HG02571 (cell line): ENCODE results near the gene KDM3A.
A peak's percentile ranks its signal among the peaks of the same experiment; 100 is the strongest.

Source experiments
- ATAC-seq: cut with Tn5 transposase; IDR thresholded peaks from one replicate; pipeline ENCODE4 v1.9.1; 2021; ENCODE audit warnings: mild to moderate bottlenecking, moderate library complexity; ENCODE audit not compliant: unreplicated experiment

Gene KDM3A, protein sequence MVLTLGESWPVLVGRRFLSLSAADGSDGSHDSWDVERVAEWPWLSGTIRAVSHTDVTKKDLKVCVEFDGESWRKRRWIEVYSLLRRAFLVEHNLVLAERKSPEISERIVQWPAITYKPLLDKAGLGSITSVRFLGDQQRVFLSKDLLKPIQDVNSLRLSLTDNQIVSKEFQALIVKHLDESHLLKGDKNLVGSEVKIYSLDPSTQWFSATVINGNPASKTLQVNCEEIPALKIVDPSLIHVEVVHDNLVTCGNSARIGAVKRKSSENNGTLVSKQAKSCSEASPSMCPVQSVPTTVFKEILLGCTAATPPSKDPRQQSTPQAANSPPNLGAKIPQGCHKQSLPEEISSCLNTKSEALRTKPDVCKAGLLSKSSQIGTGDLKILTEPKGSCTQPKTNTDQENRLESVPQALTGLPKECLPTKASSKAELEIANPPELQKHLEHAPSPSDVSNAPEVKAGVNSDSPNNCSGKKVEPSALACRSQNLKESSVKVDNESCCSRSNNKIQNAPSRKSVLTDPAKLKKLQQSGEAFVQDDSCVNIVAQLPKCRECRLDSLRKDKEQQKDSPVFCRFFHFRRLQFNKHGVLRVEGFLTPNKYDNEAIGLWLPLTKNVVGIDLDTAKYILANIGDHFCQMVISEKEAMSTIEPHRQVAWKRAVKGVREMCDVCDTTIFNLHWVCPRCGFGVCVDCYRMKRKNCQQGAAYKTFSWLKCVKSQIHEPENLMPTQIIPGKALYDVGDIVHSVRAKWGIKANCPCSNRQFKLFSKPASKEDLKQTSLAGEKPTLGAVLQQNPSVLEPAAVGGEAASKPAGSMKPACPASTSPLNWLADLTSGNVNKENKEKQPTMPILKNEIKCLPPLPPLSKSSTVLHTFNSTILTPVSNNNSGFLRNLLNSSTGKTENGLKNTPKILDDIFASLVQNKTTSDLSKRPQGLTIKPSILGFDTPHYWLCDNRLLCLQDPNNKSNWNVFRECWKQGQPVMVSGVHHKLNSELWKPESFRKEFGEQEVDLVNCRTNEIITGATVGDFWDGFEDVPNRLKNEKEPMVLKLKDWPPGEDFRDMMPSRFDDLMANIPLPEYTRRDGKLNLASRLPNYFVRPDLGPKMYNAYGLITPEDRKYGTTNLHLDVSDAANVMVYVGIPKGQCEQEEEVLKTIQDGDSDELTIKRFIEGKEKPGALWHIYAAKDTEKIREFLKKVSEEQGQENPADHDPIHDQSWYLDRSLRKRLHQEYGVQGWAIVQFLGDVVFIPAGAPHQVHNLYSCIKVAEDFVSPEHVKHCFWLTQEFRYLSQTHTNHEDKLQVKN (N-terminal part only)

DNA sequence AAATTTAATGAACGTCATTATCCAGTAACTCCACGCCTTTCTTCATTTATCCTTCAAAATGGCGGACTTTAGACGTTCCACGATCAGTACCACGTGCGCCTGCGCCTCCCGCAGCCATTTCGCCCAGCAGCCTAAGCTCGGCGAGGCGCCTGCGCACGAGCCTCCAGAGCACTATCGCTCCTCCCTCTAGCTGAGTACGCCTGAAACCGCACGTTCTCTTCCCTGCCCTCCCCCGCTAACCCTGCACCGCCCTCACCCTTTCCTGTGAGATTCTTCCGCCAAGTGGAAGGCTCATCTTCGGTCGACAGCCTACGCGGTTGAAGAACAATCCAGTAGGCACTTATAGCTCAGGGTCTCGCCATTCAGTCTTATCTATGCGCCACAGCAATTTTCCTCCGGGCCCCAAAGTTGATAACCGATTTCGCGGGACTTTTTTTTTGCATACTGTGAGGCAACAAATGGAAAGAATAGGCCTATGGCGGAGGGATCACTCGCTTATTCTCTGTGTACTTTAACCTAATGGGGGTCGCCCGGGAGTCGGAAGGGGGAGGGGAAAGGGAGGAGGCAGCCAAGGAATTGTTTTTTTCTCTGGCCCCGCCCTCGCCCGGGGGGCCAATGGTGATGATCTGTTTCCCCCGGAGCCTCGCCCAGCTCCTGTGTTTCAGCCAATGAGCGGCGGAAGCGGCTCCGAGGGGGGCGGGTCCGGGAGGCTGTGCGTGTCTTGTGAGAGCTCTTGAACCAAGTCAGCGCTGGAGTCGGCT, at the start of gene KDM3A:
Gene KDM3A (plus strand): TSS at position 741 of the 761 bp plus-strand sequence. CDS start 677 bp downstream, outside the sequence.
- peak; percentile 87 for ATAC-seq

DNA sequence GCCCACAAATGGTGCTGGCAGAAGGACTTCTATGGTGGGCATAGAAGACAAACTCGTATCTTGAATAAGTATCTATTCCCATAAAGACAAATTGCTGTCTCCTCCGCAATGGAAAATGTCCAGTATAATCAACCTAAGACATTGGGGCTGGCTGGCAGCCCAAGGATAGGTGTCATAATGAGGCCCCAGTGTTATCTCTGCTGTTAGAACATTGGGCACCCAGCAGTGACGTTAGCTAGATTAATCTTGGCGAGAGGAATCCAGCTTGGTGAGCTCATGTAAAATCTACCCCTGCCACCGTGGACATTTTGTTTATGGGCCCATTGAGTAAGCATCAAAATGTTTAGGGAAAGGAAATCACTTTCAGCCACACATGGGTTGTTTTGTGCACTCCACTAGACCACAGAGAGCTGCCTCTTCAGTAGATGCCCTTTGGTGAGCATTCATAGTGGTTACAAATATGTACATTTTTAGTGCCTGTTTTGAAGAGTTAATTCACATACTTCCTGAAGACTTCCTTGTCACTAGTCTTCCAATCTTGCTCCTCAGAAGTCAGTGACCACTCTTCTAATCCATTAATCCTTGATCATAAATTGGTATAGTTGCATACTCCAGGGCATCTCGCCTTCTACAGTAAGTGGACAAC, 48.2 kb upstream of the KDM3A start:
- ATAC-seq: no peak

DNA sequence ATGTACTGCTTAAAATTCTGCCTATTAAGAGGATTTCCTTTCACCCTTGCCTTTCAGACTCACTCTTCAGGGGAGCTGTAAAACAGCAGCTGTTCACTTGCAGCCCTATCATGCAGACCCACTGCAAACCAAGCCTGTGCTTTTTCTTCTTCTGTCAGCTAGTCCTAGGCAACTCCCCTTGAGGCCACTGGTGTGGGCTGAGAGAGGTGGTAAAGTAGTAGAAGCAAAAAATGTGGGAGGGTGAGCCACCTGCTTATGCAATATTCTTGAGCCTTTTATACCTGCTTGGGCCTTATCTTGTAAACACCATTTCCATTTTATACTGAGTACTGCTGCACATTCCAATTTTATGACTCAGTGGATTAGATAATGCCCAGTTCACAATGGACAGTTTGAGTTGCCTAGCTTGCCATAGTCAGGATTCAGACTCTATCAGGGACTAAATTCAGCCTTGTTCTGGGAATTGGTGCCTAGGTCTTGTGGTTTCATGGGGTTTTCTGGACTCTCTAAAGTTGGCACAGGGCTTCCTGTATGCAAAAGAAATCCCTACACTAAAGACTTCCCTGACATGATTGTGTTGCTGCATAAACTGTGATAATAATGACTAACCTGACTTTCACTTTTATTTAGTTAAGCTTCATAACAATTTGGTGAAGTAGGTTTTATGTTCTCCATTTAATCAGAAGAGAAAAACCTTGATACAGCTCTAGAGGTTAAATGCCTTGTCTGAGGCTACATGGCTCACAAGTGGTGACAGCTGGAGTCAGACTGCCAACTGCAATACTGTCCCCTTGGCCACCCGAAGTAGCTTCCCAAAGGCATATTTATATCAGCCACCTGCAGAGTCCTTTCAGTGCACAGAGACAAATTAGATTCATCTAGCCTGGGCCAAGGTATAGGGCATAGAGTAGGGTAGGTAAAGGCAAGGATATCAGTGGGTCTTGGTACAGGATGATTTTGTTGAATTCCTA, 47.4 kb upstream of the KDM3A start:
- no peak for ATAC-seq

DNA sequence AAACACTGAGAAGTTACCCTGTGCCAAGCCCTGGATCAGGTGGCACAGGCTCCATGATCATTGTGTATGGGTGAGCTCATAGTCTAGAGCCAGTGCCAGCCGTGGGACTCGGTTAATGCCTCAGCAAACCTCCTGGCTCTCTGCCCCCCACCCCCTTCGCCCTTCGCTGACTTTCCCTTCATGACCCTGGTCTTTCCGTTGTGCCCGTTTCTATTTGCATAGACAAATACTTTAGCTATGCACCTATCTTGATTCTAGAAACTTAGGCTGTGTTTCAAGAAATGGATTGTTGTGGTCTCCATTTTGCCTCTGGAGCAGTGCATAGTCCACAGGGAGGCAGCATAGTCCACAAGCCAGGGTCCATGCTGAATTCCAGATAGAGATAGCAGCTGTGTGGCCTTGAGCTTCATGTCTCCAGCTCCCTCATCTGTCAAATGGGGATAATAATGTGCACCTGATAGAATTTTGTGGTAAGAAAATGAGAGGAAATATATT, 44.8 kb upstream of the KDM3A start:
- no peak for ATAC-seq

DNA sequence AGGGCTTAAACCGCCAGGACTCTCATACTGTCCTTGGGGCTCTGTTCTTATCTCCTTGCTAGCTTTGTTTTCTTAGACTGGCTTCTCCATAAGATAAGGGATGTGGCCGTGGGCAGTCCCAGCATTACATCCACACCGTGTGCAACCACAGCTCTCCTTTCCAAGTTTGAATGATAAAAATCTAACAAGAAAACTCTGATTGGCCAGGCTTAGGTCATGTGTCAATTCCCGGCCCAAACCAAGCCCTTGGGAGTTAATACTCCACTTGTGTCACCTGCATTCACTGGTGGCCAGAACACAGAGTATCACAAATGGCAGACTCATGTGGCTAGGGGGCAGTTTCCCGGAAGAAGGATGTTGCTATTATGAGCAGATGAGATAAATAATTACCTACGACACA, 43.2 kb upstream of the KDM3A start:
- no peak for ATAC-seq

DNA sequence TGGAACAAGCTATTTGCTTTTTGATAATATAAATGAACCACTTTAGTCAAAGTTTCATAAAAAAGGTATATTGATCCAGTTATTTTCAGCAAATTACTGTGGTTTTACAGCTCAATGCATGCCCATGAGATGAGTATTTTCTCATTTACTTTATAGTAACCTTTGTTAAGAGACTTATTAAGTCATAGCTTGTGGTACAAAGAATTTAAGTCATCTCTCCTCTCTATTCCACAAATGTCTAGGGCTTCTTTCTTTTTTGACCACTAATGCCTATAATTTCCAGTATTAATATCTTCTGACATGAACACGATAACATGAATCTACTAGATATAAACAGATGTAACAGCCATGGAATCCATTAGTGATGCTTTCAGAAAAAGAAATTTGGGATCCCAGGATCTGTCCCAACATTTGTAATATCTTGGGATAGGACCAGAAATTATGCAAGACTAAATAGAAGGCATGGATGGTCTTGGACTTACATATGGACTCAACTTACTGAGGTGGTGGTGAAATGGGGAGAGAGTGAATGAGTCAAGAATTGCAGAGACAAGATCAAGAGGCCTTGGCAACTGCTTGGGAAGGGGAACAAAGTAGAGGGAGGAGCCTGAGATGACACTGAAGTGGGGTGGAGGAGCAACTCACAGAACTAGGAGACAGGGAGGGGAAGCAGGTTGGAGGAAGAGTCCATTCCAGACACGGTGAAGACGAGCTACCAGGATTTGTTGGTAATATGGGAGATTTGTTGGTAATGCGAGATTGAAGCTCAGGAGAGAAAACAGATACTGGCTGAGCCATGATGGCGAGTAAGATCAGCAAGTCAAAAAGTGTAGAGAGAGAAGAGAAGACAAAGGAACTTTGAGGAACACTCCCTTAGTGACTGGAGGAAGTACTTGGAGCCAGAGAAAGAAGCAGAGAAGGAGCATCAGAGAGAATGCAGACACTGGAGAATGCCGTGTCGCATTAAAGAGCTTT, 42.4 kb upstream of the KDM3A start:
- no peak for ATAC-seq

DNA sequence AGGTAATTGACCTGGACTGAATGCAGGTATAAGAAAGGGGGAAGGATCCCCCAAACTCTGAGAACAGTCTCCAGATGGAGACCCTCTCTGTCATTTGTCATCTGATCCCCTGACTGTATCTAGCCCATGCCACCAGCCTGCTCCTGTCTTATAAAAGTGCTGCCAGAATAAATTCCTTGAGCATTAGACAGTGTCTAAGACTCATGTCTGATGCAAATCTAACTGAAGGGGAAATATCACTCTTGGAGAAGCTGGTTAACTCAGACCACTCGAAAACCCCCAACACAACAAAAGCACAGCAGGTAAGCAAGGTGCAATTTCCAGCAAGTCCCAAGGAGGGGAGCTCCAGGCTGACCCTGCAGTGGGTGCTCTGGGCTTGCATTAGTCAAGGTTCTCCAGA, 40.9 kb upstream of the KDM3A start:
- no peak for ATAC-seq

DNA sequence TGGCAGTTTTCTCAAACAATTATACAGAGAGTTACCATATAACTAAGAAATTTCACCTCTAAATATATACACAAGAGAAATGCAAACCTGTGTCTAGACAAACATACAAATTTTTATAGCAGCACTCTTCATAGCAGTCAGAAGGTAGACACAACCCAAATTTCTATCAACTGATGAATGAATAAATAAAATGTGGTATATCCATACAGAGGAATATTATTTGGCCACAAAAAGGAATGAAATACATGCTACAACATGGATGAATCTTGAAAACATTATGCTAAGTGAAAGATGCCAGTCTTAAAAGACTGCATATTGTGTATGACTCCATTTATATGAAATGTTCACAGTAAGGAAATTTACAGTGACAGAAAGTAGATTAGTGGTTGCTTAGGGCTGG, 30.6 kb upstream of the KDM3A start:
- ATAC-seq: no peak

DNA sequence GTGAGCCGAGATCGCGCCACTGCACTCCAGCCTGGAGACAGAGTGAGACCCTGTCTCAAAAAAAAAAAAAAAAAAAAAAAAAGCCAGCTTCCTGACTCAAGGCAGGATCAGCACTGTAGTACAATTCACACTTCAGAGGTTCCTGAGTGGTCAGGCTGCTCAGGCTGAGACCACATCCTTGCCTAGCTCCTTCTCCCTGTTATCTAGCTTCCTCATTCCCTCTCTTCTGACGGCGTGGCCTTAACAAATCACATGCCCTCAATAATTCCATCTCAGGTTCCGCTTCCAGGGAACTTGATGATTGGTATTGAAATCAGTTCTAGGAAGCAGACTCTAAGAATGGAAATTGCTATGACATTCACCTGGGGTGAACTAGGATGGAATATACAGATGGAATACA, 29.8 kb upstream of the KDM3A start:
- no peak for ATAC-seq

DNA sequence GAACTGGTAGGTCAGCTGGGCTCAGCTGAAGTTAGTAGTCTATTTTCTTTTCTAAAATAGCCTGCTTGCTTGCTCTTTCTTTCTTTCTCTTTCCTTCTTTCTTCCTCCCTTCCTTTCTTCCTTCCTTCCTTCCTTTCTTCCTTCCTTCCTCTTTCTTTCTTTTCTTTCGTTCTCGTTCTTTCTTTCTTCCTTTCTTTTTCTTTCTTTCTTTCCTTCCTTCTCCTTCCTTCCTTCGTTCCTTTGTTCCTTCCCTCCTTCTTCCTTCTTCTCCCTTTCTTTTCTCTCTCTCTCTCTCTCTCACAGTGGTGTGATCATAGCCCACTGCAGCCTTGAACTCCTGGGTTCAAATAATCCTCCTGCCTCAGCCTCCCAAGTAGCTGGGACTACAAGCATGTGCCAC, 29.2 kb upstream of the KDM3A start:
- ATAC-seq: no peak

DNA sequence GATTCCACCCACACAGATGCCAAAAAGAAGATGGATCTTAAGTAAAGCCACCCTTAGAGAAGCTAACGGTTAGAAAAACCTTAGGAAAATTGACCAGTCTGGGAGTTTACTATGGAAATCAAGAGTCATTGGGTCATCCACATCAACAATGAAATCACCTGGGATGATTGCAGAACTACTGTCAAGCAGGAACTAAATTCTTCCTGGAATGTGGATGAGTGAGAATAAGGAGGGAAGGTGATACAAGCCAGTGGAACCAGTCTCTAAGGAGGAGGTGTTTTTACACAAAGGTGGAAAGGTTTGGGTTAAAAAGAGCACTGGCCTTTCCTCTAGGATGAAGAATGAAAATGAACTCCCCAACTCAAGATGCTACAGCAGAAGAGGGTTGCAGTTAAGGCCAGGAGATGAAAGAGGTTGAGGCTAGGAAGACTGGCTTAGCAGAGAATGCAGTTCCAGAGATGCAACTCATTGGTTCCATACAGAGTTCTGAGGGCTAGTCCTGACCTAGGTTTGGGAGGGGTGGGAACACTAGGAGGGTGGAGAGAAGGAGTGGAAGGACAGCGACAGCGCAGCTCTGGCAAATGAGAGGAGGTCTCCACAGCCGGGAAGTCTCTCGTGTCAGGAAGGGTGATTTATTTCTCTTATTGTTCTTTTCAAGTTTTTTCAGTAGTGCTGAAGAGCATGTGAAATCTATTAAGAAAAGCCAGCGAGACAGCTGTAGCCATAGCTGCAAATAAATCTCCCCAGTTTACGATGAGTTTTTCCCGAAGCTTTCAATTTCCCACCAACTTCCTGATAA, 27.7 kb upstream of the KDM3A start:
- ATAC-seq: no peak

DNA sequence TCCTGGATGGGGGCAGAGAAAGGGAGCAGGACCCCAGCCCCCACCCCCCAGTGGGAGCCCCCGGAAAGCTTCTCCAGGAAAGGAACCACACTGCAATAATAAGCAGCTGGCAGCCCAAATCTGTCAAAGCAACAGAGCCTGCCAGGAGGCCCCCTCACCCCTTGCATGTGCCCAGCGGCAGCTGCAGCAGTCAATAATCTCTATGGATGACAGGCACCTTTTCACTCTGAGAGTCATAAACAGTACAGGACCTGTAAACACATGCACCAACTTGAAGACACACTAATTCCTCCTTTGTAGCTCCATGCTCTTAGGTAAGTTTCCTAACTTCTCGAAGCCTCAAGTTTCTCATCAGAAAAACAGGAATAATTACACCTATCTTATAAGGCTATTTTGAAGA, 26.2 kb upstream of the KDM3A start:
- ATAC-seq: no peak

DNA sequence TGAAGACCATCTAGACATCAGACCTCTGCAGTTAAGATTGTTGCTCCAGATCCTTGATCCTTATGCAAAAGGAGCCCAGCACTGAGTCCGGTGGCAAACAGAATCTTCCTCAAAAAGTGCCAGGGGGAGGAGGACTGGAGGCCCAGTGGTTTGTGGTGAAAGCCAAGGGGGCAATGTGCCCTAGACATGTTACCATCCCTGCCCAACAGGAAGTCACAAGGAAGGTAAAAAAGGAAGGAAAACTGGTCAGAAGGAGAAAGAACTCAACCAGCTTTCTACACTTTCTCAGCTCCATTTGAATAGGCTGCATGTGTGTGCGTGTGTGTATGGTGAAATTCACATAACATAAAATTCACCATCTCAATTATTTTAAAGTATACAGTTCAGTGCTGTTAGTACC, 25.0 kb upstream of the KDM3A start:
- no peak for ATAC-seq

DNA sequence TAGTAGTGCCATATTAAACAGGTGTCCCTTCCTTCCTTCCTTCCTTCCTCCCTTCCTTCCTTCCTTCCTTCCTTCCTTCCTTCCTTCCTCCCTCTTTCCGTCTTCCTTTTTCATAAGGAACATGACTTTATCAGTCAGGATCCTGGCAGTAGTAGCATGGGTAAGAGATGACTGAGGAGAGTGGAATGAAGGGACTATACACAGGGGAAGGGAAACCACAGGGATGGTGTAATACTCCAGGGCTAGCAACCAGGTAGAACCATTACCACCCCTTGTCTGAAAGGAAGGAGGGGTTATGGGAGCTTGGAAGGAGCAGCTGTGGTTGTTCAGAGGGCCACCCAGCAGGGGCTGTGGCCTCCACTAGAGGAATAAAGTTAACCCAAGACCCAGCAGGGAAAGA, 23.2 kb upstream of the KDM3A start:
- no peak for ATAC-seq

DNA sequence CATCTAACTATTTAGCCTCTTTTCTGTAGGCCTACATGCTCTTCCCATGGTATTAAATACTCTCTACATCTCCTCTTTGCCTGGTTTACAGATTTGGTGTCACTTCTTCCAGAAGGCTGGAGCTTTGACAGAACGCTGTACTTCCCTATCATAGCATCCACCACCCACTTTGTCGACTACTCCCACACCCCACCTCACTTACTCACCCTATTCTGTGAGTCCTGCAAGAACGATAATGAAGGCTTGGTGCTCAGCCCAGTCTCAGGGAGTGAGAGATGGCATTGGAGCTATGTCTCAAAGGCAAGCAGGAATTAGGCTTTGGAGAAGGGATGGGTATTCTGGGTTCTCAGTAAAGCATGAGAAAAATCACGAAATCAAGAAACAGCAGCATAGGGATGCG, 20.3 kb upstream of the KDM3A start:
- ATAC-seq: no peak

DNA sequence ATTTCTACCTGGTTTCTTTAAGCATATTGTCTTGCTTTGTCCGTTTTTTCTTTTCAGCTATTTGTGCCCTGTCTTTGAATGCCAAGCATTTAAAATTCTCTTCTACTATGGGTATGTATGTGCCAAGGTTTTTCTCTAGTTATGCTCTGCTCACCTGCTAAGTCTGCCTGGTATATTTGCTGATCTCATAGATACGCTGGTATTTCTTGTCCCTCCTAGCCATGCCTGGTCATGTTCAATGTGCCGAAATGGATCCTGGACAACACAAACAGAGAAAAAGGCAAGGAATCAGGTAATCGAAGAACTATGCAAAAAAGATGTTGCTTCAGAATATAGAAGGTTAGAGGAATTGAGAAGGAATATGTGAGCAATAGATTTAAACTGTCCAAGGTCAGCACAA, 14.9 kb upstream of the KDM3A start:
- no peak for ATAC-seq

DNA sequence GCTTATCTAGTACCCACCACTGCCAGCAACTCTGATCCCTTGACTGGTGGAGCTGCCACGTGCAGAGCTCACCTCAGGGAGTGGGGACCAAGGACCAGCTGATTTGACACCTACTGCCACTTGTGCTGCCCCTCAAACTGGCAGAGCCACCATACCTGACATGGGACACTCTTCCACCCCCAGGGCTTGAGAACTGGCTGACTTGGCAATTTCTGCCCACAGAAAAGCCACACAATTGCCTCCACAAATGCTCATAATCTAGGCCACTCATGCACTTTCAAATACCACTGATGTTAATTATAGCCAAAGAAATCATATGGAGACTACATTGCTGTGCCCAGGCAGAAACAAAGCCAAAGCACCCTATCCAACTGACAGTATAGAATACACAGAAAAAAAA, 11.8 kb upstream of the KDM3A start:
- ATAC-seq: no peak
